Adrenal gland (tissue), 12 donors: ENCODE measurements around the gene CFAP251. TPM values are rescaled to one million over a fixed set of nuclear protein-coding genes. Genes with fewer than 3 reads are reported as not detected.

Source experiments
- DNase-seq, 7 donors: peaks; one replicate each; pipeline ENCODE4 v3.0.0-alpha.2; 2019 to 2020
- H3K27ac ChIP-seq, 5 donors: fragments of 200-600 bp; sonication (generic) in 4 of 5; 1 replicate in 3 of 5; 2 replicates in 2 of 5; pipeline versions ENCODE4 v1.5.1 to v1.8.0; 2016 to 2020; ENCODE audit warnings: mild to moderate bottlenecking in 1 of 5
- H3K27me3 ChIP-seq: fragments of 200-600 bp; 2 replicates; pipeline ENCODE4 v1.8.0; 2021
- H3K36me3 ChIP-seq, 2 donors: fragments of 200-600 bp; replicated peaks in 1 of 2; 1 replicate in 1 of 2; 2 replicates in 1 of 2; pipeline versions ENCODE4 v1.5.1 to v1.8.0; 2018 to 2022
- H3K4me1 ChIP-seq, 2 donors: fragments of 200-600 bp; replicated peaks in 1 of 2; 1 replicate in 1 of 2; 2 replicates in 1 of 2; pipeline versions ENCODE4 v1.5.1 to v1.8.0; 2018 to 2021
- H3K4me3 ChIP-seq, 4 donors: fragments of 200-600 bp; sonication (generic) in 3 of 4; one replicate each; pipeline ENCODE4 v1.5.1; 2016 to 2018
- H3K9me3 ChIP-seq, 3 donors: fragments of 200-600 bp; sonication (generic) in 1 of 3; replicated peaks in 1 of 3; 1 replicate in 2 of 3; 2 replicates in 1 of 3; pipeline versions ENCODE4 v1.5.1 to v1.8.0; 2016 to 2021
- CTCF ChIP-seq, 6 experiments: fragments of 450-650 bp in 4 of 6; fragments of 200-600 bp in 2 of 6; sonication (generic) in 1 of 6; IDR thresholded peaks; 1 replicate in 5 of 6; 2 replicates in 1 of 6; pipeline versions ENCODE4 v1.5.1 to v1.8.0; 2016 to 2021; ENCODE audit warnings: antibody characterized with exemption in 6 of 6, mild to moderate bottlenecking in 2 of 6, moderate library complexity in 1 of 6
- POLR2A ChIP-seq, 2 donors: fragments of 450-650 bp; IDR thresholded peaks; one replicate each; pipeline ENCODE4 v1.6.1; 2017; ENCODE audit warnings: antibody characterized with exemption in 2 of 2, mild to moderate bottlenecking in 2 of 2, moderate library complexity in 1 of 2
- WGBS, 4 donors: extraction: QIAGEN DNeasy Blood & Tissue Kit in 2 of 4; methylation state at CpG; one replicate each; pipeline versions ENCODE4 v1.1.5 to v1.1.7; 2013 to 2017; 5-methylcytosine and 5-hydroxymethylcytosine counted together
- intact Hi-C, 2 donors: fragments of 100-400 bp; cut with DNase I; formaldehyde crosslinking; loops; one replicate each; pipeline versions ENCODE4 v1.14.1 to v1.15.0; 2022 to 2023
- polyA plus RNA-seq, 3 donors: library from polyadenylated mRNA; stranded (reverse); fragments of 200-250 nt in 2 of 3; fragments of 350-450 nt in 1 of 3; fragmentation: Illumina TruSeq in 1 of 3; extraction: RNeasy Lipid Tissue Mini Kit (QIAGEN cat#74804) in 1 of 3; gene quantifications; one replicate each; pipeline ENCODE4 v1.2.3, GENCODE V29; 2013 to 2014
- total RNA-seq, 9 donors: library from RNA; depleted of rRNA in 4 of 9; stranded (reverse); fragments of >200 nt in 4 of 9; fragments of 120-200 nt in 1 of 9; fragmentation: NEBNext Ultra II Directional in 1 of 9; extraction: Animal tissue kit (Norgen Biotek cat#: 25700) in 1 of 9; gene quantifications; one replicate each; pipeline versions ENCODE4 v1.1.0 to v1.2.4, GENCODE V29; 2013 to 2023
- donor health status: healthy with polysubstance abuse.
- donor health status: Bipolar disorder and iron deficiency.
- donor health status: DM: yes; HTN: yes; CAD: no.
- donor health status: DM: no; HTN: no; CAD: no.
- donor health status: DM: no; HTN: no; CAD: no.
- donor health status: DM: yes; HTN: yes; CAD: no.

Gene CFAP251
- total and polyA plus RNA-seq, 12 donors: 0.30 to 11.6 (median 2.7) TPM

GRCh38 chr12:122043476-122043875 lies 125.1 kb downstream of the CFAP251 start:
- 85 to 95% (median 93%) methylated on average over 9 to 15 of the region's 15 CpGs for WGBS, 4 donors
- intact Hi-C loops: no loop called here
- H3K36me3 ChIP-seq: peaks cover 0 to 7% of the 10 kb centered on the region in 2 donors
- H3K9me3 ChIP-seq: no peaks in the 10 kb centered on the region
- no peak overlapping the region for H3K27ac ChIP-seq
- no peaks in the 10 kb centered on the region for H3K27me3 ChIP-seq
- DNase-seq: no peak
- TF ChIP-seq CTCF (IDR thresholded peaks at IDR 0.05): no peak
- TF ChIP-seq POLR2A (IDR thresholded peaks at IDR 0.05): no peak
- no peaks in the 10 kb centered on the region for H3K4me1 ChIP-seq
- no peak overlapping the region for H3K4me3 ChIP-seq

GRCh38 chr12:122045262-122045661 lies 126.9 kb downstream of the CFAP251 start:
- Histone ChIP-seq H3K4me3 (no peak overlapping the region), H3K4me1 (no peaks in the 10 kb centered on the region), H3K9me3 (no peaks in the 10 kb centered on the region), H3K27me3 (no peaks in the 10 kb centered on the region), H3K27ac (no peak overlapping the region), H3K36me3 (peaks cover 0 to 7% of the 10 kb centered on the region in 2 donors)
- intact Hi-C loops: no loop called here
- no peak for DNase-seq
- TF ChIP-seq CTCF (IDR thresholded peaks at IDR 0.05): no peak
- TF ChIP-seq POLR2A (IDR thresholded peaks at IDR 0.05): no peak
- 97 to 100% (median 98%) methylated on average over 7 of the region's 7 CpGs for WGBS, 4 donors

GRCh38 chr12:122046145-122046544 lies 127.8 kb downstream of the CFAP251 start:
- Histone ChIP-seq H3K27me3 (no peaks in the 10 kb centered on the region), H3K4me1 (peaks cover 2 to 6% of the 10 kb centered on the region in 2 donors), H3K36me3 (peaks cover 0 to 7% of the 10 kb centered on the region in 2 donors), H3K27ac (no peak overlapping the region), H3K9me3 (no peaks in the 10 kb centered on the region), H3K4me3 (no peak overlapping the region)
- no peak for TF ChIP-seq POLR2A (IDR thresholded peaks at IDR 0.05)
- intact Hi-C loops: no loop called here
- no peak for DNase-seq
- WGBS, 4 donors: 92 to 98% (median 95%) methylated on average over 6 to 7 of the region's 7 CpGs

GRCh38 chr12:122048151-122048550 lies 129.8 kb downstream of the CFAP251 start:
- TF ChIP-seq POLR2A (IDR thresholded peaks at IDR 0.05): no peak
- no peak for TF ChIP-seq CTCF (IDR thresholded peaks at IDR 0.05)
- Histone ChIP-seq H3K27ac (no peak overlapping the region), H3K27me3 (no peaks in the 10 kb centered on the region), H3K9me3 (no peaks in the 10 kb centered on the region), H3K4me3 (no peak overlapping the region), H3K4me1 (peaks cover 9 to 14% of the 10 kb centered on the region in 2 donors), H3K36me3 (peaks cover 0 to 7% of the 10 kb centered on the region in 2 donors)
- intact Hi-C loops: no loop called here
- DNase-seq: no peak
- WGBS, 4 donors: 91 to 96% (median 94%) methylated on average over 8 of the region's 8 CpGs

GRCh38 chr12:122049827-122050226 lies 131.4 kb downstream of the CFAP251 start:
- H3K36me3 ChIP-seq: no peaks in the 10 kb centered on the region
- no peak overlapping the region for H3K27ac ChIP-seq
- no peak for DNase-seq
- TF ChIP-seq POLR2A (IDR thresholded peaks at IDR 0.05) (no peak), CTCF (IDR thresholded peaks at IDR 0.05) (no peak)
- H3K9me3 ChIP-seq: no peaks in the 10 kb centered on the region
- no peaks in the 10 kb centered on the region for H3K27me3 ChIP-seq
- no peak overlapping the region for H3K4me3 ChIP-seq
- 88 to 97% (median 92%) methylated on average over 9 of the region's 9 CpGs for WGBS, 4 donors
- intact Hi-C loops: loop anchor here in 1 of 2 donors (10.0 kb wide), 1 partner anchor 135 kb away; the partner anchor contains the start of gene LRRC43
- peaks cover 9 to 14% of the 10 kb centered on the region in 2 donors for H3K4me1 ChIP-seq
